ENCODE measurements around the gene GHITM. TPM values are rescaled to one million over a fixed set of nuclear protein-coding genes. Genes with fewer than 3 reads are reported as not detected.
"Not testable (repeated sequence)": the region's sequence is repeated elsewhere in the genome, so short reads cannot be mapped to it uniquely, and the experiment has no call there.

GHITM gene
- total RNA-seq, 1 donor from 2014 or later = 415 TPM

GRCh38 chr10:84108797-84109196, 30.5 kb upstream of the GHITM start:
- no peak overlapping the region for H3K4me3 ChIP-seq (ENCODE audit: low read depth, low read length)
- no peak for FAIRE-seq
- DNase-seq (ENCODE audit: low read depth) = no peak
- TF ChIP-seq CTCF (IDR thresholded peaks at IDR 0.05; ENCODE audit: insufficient read depth, low read length, severe bottlenecking) = no peak
- no peaks in the 10 kb centered on the region for H3K27me3 ChIP-seq (ENCODE audit: control insufficient read depth, insufficient read depth, low read length)
- H3K36me3 ChIP-seq (ENCODE audit: control insufficient read depth, insufficient read depth, low read length) = no peaks in the 10 kb centered on the region

DNA sequence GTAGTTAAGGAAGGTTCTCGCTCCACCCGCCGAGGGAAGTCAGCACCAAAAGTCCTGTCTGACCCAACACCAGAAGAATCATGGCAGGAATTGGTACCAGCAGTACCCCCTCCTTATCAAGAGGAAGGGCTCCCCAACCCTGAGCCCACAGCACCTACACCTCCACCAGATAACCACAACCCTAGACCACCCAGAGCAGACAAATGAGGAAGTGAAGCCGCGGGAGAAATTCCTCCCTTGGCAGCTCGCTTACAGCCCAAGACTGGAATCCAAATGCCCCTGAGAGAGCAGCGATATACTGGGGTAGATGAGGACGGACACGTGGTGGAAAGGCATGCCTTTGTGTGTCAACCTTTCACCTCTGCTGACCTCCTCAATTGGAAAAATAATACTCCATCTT, 29.5 kb upstream of the GHITM start:
- FAIRE-seq; H3K27me3 ChIP-seq (ENCODE audit: control insufficient read depth, insufficient read depth, low read length); H3K36me3 ChIP-seq (ENCODE audit: control insufficient read depth, insufficient read depth, low read length); H3K4me3 ChIP-seq (ENCODE audit: low read depth, low read length); DNase-seq (ENCODE audit: low read depth): not testable (repeated sequence)

DNA sequence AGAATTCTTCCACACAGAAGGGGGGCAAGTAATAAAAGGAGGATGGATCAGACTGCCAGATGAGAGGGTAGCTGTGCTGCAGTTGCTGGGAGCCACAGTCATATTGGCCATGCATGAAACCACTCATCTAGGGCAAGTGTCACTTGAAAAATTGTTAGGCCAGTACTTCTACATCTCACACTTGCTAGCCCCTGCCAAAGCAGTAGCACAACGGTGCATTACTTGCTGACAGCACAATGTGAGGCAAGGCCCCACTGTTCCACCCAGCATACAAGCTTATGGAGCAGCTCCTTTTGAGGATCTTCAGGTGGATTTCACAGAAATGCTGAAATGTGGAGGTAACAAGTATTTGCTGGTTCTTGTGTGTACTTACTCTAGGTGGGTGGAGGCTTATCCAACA, 25.8 kb upstream of the GHITM start:
- FAIRE-seq = peak; percentile 64
- DNase-seq (ENCODE audit: low read depth); H3K36me3 ChIP-seq (ENCODE audit: control insufficient read depth, insufficient read depth, low read length); H3K4me3 ChIP-seq (ENCODE audit: low read depth, low read length); H3K27me3 ChIP-seq (ENCODE audit: control insufficient read depth, insufficient read depth, low read length): not testable (repeated sequence)

DNA sequence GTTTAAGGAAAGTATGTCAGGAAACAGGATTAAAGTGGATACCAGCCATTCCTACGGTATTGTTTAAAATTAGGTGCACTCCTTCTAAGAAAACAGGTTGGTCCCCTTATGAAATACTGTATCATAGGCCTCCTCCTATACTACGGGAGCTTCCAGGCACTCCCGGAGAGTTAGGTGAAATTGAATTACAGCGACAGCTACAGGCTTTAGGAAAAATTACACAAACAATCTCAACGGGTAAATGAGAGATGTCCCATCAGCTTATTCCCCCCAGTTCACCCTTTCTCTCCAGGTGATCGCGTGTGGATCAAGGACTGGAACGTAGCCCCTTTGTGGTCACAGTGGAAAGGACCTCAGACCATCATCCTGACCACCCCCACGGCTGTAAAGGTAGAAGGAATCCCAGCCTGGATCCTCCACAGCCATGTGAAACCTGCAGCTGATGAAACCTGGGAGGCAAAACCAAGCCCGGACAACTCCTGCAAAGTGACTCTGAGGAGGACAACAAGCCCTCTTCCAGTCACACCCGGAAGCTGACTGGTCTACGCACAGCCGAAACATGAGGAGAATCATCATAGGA, 25.1 kb upstream of the GHITM start:
- FAIRE-seq (peak; percentile 86), DNase-seq (ENCODE audit: low read depth) (peak; percentile 4)
- TF ChIP-seq CTCF (IDR thresholded peaks at IDR 0.05; ENCODE audit: insufficient read depth, low read length, severe bottlenecking) = peak; percentile 38
- Histone ChIP-seq H3K36me3 (ENCODE audit: control insufficient read depth, insufficient read depth, low read length) (no peaks in the 10 kb centered on the region), H3K27me3 (ENCODE audit: control insufficient read depth, insufficient read depth, low read length) (no peaks in the 10 kb centered on the region), H3K4me3 (ENCODE audit: low read depth, low read length) (no peak overlapping the region)

GRCh38 chr10:84117204-84117603, 22.1 kb upstream of the GHITM start:
- H3K36me3 ChIP-seq (ENCODE audit: control insufficient read depth, insufficient read depth, low read length); H3K27me3 ChIP-seq (ENCODE audit: control insufficient read depth, insufficient read depth, low read length); FAIRE-seq; H3K4me3 ChIP-seq (ENCODE audit: low read depth, low read length): not testable (repeated sequence)
- peak; percentile 16 for DNase-seq (ENCODE audit: low read depth)

GRCh38 chr10:84117686-84118394, 21.5 kb upstream of the GHITM start:
- no peak overlapping the region for H3K4me3 ChIP-seq (ENCODE audit: low read depth, low read length)
- FAIRE-seq (no peak), DNase-seq (ENCODE audit: low read depth) (no peak)
- H3K27me3 ChIP-seq (ENCODE audit: control insufficient read depth, insufficient read depth, low read length) = no peaks in the 10 kb centered on the region
- no peaks in the 10 kb centered on the region for H3K36me3 ChIP-seq (ENCODE audit: control insufficient read depth, insufficient read depth, low read length)
- no peak for TF ChIP-seq CTCF (IDR thresholded peaks at IDR 0.05; ENCODE audit: insufficient read depth, low read length, severe bottlenecking)

- H3K27me3 ChIP-seq (ENCODE audit: control insufficient read depth, insufficient read depth, low read length) = no peaks in the 10 kb centered on the region
- no peak overlapping the region for H3K4me3 ChIP-seq (ENCODE audit: low read depth, low read length)
- H3K36me3 ChIP-seq (ENCODE audit: control insufficient read depth, insufficient read depth, low read length) = no peaks in the 10 kb centered on the region
- DNase-seq (ENCODE audit: low read depth) = peak; percentile 20
- no peak for FAIRE-seq
- TF ChIP-seq CTCF (IDR thresholded peaks at IDR 0.05; ENCODE audit: insufficient read depth, low read length, severe bottlenecking) = no peak
Observed at GRCh38 chr10:84118395-84119006, 20.8 kb upstream of the GHITM start.

Data from bronchial epithelial cell (primary cell).